Measurements from ENCODE around the gene CENPS. TPM values are rescaled to one million over a fixed set of nuclear protein-coding genes. Genes with fewer than 3 reads are reported as not detected.

Gene CENPS
- total and polyA plus RNA-seq, 9 of the 15 experiments (the other 6 are each of a cell fraction or from before 2014, with no cell fraction given) = 10.2 to 36.0 (median 26.0) TPM

DNA sequence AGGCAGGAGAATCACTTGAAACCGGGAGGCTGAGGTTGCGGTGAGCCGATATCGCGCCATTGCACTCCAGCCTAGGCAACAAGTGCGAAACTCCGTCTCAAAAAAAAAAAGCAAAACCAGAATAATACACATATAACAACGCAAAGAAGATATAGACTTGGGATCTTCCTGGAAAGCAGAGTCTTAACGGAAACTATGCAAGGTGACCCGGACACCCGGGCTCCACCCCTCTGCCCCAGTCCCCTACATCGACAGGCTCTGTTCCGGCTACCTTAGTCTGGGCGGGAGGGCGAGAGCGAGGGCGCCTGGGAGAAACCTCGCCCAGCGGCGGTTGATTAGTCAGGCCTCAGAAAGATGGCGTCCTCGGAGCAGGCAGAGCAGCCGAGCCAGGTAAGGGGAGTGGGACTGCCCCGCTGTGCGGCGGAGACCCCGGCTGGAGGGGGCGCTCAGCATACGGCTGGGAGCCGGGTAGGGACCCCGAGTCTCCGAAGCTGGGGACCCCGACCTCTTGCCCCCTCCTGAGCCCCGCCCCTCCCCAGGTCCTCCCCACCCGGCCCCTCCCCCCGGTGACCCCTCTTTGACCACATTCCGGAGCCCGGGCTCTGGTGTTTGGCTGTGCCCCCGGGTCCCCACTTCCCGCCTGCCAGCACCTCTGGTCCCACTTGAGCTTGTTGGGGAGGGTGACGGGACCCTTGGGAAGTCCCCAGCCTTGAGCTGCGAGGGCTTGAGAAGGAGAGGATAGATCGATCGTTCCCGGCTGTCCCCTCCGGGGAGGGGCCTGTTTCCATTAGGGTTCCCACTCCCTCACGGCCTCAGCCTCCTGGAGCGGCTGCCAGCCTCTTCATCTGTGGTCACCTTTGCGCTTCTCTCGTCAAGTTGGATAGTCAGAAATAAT lies 44.6 kb downstream of the CENPS start, which contains the start of gene PEX14 (continued):
- TF ChIP-seq TEAD4 (IDR thresholded peaks at IDR 0.05; ENCODE audit: low read length) (peak; percentile 32; the same call in 1 of the 2 replicates), TEAD4 (CRISPR knock-in tag; IDR thresholded peaks at IDR 0.05; ENCODE audit: borderline replicate concordance) (no peak), ZFPM2 (CRISPR knock-in tag; IDR thresholded peaks at IDR 0.05) (no peak), ARHGAP35 (IDR thresholded peaks at IDR 0.05; ENCODE audit: partially characterized antibody) (no peak), HNRNPLL (IDR thresholded peaks at IDR 0.05; ENCODE audit: low read depth, low read length, poor library complexity, severe bottlenecking) (peak; percentile 52), ZFP91 (CRISPR knock-in tag; IDR thresholded peaks at IDR 0.05) (no peak), MBD2 (IDR thresholded peaks at IDR 0.05; ENCODE audit: borderline replicate concordance, low read depth) (peak; percentile 76), ETV5 (CRISPR knock-in tag; IDR thresholded peaks at IDR 0.05; ENCODE audit: low read depth) (no peak; the same call in 1 of the 2 replicates), KHSRP (IDR thresholded peaks at IDR 0.05) (no peak), C11orf30 (IDR thresholded peaks at IDR 0.05; ENCODE audit: low read depth) (peak; percentile 95), CCNT2 (IDR thresholded peaks at IDR 0.05; ENCODE audit: borderline replicate concordance, extremely low read depth, insufficient read length, low read depth, low read length) (peak; percentile 50), ZNF174 (CRISPR knock-in tag; IDR thresholded peaks at IDR 0.05) (no peak), THAP12 (CRISPR knock-in tag; IDR thresholded peaks at IDR 0.05) (0 out of 2 replicates have a peak, but pooled peaks have one; percentile 57), FOS (IDR thresholded peaks at IDR 0.05; ENCODE audit: extremely low read depth, insufficient read length) (no peak), U2AF2 (optimal IDR thresholded peaks at IDR 0.05; ENCODE audit: low read depth, low read length) (no peak), BHLHE40 (IDR thresholded peaks at IDR 0.05; ENCODE audit: low read length) (peak; percentile 71), NCOA4 (IDR thresholded peaks at IDR 0.05; ENCODE audit: partially characterized antibody) (peak; percentile 70), MAFG (tag; conservative IDR thresholded peaks at IDR 0.05) (no peak), CBX3 (IDR thresholded peaks at IDR 0.05; ENCODE audit: borderline replicate concordance in 1 of 2, low read length in 2 of 2) (peak in 1 of 2 experiments; percentile 69; a peak in 1 of 3 replicates)
- TF ChIP-seq, protein P1, sequence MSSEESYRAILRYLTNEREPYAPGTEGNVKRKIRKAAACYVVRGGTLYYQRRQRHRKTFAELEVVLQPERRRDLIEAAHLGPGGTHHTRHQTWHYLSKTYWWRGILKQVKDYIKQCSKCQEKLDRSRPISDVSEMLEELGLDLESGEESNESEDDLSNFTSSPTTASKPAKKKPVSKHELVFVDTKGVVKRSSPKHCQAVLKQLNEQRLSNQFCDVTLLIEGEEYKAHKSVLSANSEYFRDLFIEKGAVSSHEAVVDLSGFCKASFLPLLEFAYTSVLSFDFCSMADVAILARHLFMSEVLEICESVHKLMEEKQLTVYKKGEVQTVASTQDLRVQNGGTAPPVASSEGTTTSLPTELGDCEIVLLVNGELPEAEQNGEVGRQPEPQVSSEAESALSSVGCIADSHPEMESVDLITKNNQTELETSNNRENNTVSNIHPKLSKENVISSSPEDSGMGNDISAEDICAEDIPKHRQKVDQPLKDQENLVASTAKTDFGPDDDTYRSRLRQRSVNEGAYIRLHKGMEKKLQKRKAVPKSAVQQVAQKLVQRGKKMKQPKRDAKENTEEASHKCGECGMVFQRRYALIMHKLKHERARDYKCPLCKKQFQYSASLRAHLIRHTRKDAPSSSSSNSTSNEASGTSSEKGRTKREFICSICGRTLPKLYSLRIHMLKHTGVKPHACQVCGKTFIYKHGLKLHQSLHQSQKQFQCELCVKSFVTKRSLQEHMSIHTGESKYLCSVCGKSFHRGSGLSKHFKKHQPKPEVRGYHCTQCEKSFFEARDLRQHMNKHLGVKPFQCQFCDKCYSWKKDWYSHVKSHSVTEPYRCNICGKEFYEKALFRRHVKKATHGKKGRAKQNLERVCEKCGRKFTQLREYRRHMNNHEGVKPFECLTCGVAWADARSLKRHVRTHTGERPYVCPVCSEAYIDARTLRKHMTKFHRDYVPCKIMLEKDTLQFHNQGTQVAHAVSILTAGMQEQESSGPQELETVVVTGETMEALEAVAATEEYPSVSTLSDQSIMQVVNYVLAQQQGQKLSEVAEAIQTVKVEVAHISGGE (CRISPR knock-in tag; IDR thresholded peaks at IDR 0.05) = no peak; a peak in 1 of 6 replicates

All from K562 (cell line).